ENCODE measurements around the gene GPR146.

GRCh38 chr7:1004018-1004852 is 40.1 kb upstream of the GPR146 start:
- no peak for TF ChIP-seq CTCF (IDR thresholded peaks at IDR 0.05; ENCODE audit: low read length)
- TF ChIP-seq EZH2 (optimal IDR thresholded peaks at IDR 0.05; ENCODE audit: low read depth, low read length): no peak
- TF ChIP-seq EZH2phosphoT487 (IDR thresholded peaks at IDR 0.05; ENCODE audit: low read length): no peak

All from MM.1S (cell line).